Urinary bladder (tissue), 4 donors: Measurements from ENCODE around the gene ELP4. TPM values are rescaled to one million over a fixed set of nuclear protein-coding genes. Genes with fewer than 3 reads are reported as not detected.
"Not testable (repeated sequence)": the region's sequence is repeated elsewhere in the genome, so short reads cannot be mapped to it uniquely, and the experiment has no call there.

ENCODE experiments used
- DNase-seq: peaks from one replicate; pipeline ENCODE4 v3.0.0-alpha.2; 2015; ENCODE audit errors: extremely low spot score
- H3K27ac ChIP-seq: one replicate; pipeline ENCODE4 v1.5.1; 2013; ENCODE audit warnings: low read depth, mild to moderate bottlenecking, moderate library complexity
- H3K36me3 ChIP-seq: one replicate; pipeline ENCODE4 v1.6.1; 2013; ENCODE audit warnings: mild to moderate bottlenecking, moderate library complexity; ENCODE audit not compliant: insufficient read depth
- H3K4me1 ChIP-seq: one replicate; pipeline ENCODE4 v1.6.1; 2013; ENCODE audit warnings: mild to moderate bottlenecking, moderate library complexity; ENCODE audit not compliant: insufficient read depth
- H3K4me3 ChIP-seq: one replicate; pipeline ENCODE4 v1.5.1; 2013; ENCODE audit warnings: low read depth, low read length
- WGBS: extraction: QIAGEN DNeasy Blood & Tissue Kit; methylation state at CpG from one replicate; pipeline ENCODE4 v1.1.7; 2013; 5-methylcytosine and 5-hydroxymethylcytosine counted together
- polyA plus RNA-seq: library from polyadenylated mRNA; stranded (reverse); fragments of 200-250 nt; gene quantifications from one replicate; pipeline ENCODE4 v1.2.3, GENCODE V29; 2013
- total RNA-seq: library from RNA; depleted of rRNA; stranded (reverse); fragments of >200 nt; gene quantifications from one replicate; pipeline ENCODE4 v1.2.3, GENCODE V29; 2014
- donor health status: healthy with polysubstance abuse.
- donor health status: healthy.

ELP4 gene
- total and polyA plus RNA-seq, 2 donors: 13.7 to 66.1 TPM

GRCh38 chr11:31575764-31576163 is 66.2 kb downstream of the ELP4 start:
- 96% methylated on average over 3 of the region's 3 CpGs for WGBS
- H3K27ac ChIP-seq, DNase-seq: not testable (repeated sequence)

DNA sequence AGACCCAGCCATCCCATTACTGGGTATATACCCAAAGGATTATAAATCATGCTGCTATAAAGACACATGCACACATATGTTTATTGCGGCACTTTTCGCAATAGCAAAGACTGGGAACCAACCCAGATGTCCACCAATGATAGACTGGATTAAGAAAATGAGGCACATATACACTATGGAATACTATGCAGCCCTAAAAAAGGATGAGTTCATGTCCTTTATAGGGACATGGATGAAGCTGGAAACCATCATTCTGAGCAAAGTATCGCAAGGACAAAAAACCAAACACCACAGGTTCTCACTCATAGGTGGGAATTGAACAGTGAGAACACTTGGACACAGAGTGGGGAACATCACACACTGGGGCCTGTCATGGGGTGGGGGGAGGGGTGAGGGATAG is 69.8 kb downstream of the ELP4 start:
- DNase-seq, H3K4me3 ChIP-seq, H3K36me3 ChIP-seq, H3K4me1 ChIP-seq, H3K27ac ChIP-seq: not testable (repeated sequence)
- WGBS: 97% methylated on average over 3 of the region's 3 CpGs

More at GRCh38 chr11:31575764-31576163, 66.2 kb downstream of the ELP4 start:
- not testable (repeated sequence) for H3K4me3 ChIP-seq, H3K4me1 ChIP-seq, H3K36me3 ChIP-seq

GRCh38 chr11:31582697-31583096 is 73.1 kb downstream of the ELP4 start:
- no peaks in the 10 kb centered on the region for H3K36me3 ChIP-seq
- no peak for DNase-seq
- no peak overlapping the region for H3K4me3 ChIP-seq
- no peaks in the 10 kb centered on the region for H3K4me1 ChIP-seq
- WGBS: 64% methylated on average over 1 of the region's 1 CpG
- H3K27ac ChIP-seq: no peak overlapping the region

DNA sequence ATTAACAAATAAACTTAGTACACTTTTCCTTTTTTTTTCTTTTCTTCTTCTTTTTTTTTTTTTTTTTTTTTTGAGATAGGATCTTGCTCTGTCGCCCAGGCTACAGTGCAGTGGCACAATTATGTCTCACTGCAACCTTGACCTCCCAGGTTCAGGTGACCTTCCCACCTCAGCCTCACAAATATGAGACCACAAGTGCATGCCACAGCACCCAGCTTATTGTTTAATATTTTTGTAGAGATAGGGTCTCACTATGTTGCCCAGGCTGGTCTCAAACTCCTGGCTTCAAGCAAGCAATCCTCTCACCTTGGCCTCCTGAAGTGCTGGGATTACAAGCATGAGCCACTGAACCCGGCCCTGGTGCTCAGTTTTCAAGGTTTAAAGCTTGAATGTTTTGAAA is 88.9 kb downstream of the ELP4 start:
- no peak overlapping the region for H3K4me3 ChIP-seq
- H3K27ac ChIP-seq: no peak overlapping the region
- H3K36me3 ChIP-seq: no peaks in the 10 kb centered on the region
- no peaks in the 10 kb centered on the region for H3K4me1 ChIP-seq
- WGBS: 91% methylated on average over 2 of the region's 2 CpGs
- DNase-seq: no peak

DNA sequence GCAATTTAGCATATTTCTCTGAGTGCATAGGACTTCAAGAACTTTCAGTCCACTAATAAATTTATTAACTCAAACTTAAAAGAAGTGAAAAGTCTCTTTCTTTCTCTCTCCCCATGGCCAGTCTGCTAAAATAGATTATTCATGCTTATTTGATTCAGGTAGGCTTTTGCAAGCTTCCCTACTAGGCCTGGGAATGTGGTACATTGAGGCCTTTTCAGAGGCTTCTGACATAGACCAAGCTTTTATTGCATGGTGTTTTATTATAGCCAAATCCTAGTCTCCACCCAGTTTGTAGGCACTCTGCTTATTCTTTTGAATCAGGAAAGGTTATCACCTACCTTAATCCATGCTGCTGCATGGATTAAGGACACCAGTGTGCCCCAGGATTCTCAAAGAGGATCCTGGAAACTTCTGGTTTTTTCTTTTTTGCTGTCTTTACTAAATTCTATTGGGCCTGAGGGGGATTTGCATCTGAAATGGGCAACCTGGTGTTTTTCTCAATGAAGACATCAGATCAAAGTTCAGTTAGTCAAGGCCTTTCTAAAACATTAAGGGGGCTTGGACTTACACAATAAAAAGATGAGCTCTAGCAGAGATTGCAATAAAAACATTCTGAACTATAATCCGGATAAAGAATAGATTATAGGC is 92.2 kb downstream of the ELP4 start:
- no peak for DNase-seq
- 98% methylated on average over 1 of the region's 1 CpG for WGBS
- Histone ChIP-seq H3K4me3 (no peak overlapping the region), H3K4me1 (no peaks in the 10 kb centered on the region), H3K27ac (no peak overlapping the region), H3K36me3 (no peaks in the 10 kb centered on the region)

DNA sequence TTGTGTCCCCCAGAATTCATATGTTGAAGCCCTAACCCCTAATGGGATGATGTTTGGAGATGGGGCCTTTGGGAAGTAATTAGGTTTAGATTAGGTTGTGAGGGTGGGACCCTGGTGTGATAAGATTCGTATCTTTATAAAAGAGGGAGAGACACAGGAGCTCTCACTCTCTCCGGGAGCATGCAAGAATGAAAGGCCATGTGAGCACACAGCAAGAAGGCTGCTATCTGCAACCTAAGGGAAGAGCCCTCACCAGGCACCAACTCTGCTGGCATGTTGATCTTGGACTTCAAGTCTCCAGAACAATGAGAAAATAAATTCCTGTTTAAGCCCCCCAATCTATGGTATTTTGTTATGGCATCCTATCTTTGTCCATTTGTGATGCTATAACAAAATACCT is 97.3 kb downstream of the ELP4 start:
- Histone ChIP-seq H3K4me1 (no peaks in the 10 kb centered on the region), H3K27ac (no peak overlapping the region), H3K4me3 (no peak overlapping the region), H3K36me3 (no peaks in the 10 kb centered on the region)
- DNase-seq: no peak
- 90% methylated on average over 2 of the region's 2 CpGs for WGBS

DNA sequence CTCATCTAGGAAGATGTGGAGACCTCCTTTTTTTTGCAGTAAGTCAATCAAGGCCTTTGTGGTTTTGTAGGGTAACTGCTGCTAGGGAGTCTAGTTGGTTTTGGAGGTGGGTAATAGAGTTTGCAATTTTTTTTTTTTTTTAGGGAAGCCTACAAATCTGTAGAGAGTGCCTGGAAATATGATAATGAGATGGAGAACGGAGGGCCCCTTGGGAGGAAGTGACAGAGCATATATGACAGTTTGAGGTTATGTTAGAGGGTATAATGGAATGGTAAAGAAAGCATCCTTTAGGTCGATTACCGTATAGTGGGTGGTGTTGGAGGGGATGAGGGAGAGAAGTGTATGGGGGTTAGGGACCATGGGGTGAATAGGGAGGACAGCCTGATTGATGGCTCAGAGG is 98.3 kb downstream of the ELP4 start:
- no peak overlapping the region for H3K4me3 ChIP-seq
- 92% methylated on average over 3 of the region's 3 CpGs for WGBS

DNA sequence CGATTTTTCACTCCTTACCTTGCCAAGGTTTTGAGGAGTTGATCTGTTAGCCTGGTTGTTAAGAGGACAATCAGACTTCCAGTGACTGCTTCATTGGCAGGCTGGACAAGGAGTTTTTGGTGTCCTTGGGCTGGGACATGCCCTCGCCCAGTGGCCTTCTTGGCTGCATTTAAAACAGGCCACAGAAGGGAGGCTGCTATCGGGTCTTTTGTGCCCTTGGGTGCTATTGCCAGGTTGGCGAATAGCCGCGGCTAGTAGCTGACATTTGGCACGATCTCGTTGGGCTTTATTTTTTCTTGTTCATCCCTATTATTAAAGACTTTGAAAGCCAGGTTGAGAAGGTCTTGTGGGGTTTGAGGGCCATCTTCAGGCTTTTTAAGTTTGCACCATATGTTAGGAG is 99.4 kb downstream of the ELP4 start:
- Histone ChIP-seq H3K4me1 (no peaks in the 10 kb centered on the region), H3K36me3 (no peaks in the 10 kb centered on the region), H3K27ac (no peak overlapping the region), H3K4me3 (no peak overlapping the region)
- 97% methylated on average over 8 of the region's 8 CpGs for WGBS
- no peak for DNase-seq

More for the DNA sequence above, 98.3 kb downstream of the ELP4 start:
- no peak overlapping the region for H3K27ac ChIP-seq
- no peaks in the 10 kb centered on the region for H3K36me3 ChIP-seq
- DNase-seq: no peak
- no peaks in the 10 kb centered on the region for H3K4me1 ChIP-seq

- Histone ChIP-seq H3K36me3 (no peaks in the 10 kb centered on the region), H3K4me1 (no peaks in the 10 kb centered on the region)
These were observed 101.0 kb downstream of the ELP4 start for GRCh38 chr11:31610544-31610943.

GRCh38 chr11:31617246-31617645 is 107.7 kb downstream of the ELP4 start:
- no peak overlapping the region for H3K27ac ChIP-seq
- no peaks in the 10 kb centered on the region for H3K4me1 ChIP-seq
- DNase-seq: no peak
- no peaks in the 10 kb centered on the region for H3K36me3 ChIP-seq
- no peak overlapping the region for H3K4me3 ChIP-seq

More at GRCh38 chr11:31610544-31610943, 101.0 kb downstream of the ELP4 start:
- H3K27ac ChIP-seq: no peak overlapping the region
- H3K4me3 ChIP-seq: no peak overlapping the region
- DNase-seq: no peak

DNA sequence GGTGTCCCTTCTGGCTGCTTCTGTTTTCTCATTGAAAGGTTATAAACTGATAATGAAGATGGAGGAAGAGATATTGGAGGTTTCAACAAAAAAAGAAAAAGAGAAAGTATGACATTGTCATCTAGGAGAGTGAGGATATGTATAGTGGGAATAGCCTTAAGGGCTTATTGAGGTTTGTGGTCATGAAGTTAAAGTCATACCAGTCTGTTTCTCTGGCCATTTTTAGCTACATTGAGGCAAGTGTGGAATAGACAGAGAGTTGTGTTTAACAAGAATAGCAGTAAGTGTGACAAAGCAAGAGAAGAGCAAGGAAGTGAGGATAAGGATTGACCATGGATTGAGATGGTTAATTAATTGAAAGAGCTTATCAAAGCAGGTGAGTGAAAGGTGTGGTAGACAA is 110.4 kb downstream of the ELP4 start:
- H3K27ac ChIP-seq: no peak overlapping the region
- H3K4me1 ChIP-seq: no peaks in the 10 kb centered on the region
- H3K36me3 ChIP-seq: no peaks in the 10 kb centered on the region
- no peak for DNase-seq
- no peak overlapping the region for H3K4me3 ChIP-seq

GRCh38 chr11:31620434-31620833 is 110.9 kb downstream of the ELP4 start:
- no peaks in the 10 kb centered on the region for H3K4me1 ChIP-seq
- H3K27ac ChIP-seq: no peak overlapping the region
- H3K36me3 ChIP-seq: no peaks in the 10 kb centered on the region
- DNase-seq: no peak
- H3K4me3 ChIP-seq: no peak overlapping the region

DNA sequence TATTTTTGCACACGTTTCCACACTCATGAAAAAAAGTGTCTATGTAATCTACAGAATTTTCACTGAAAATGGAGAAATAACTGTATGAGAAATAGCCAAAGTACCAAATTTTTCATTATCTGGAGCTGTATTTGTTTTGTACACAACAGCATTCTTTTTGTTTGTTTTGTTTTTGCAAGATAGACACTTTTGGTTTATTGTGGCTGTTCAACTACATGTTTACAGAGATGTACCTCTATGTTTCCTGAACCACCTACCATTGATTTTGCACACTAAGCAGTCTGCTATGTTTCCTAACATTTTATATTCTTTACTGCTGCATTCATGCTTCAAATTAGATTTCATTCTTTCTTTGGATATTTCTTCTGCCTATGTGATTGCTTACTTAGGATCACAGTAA is 116.3 kb downstream of the ELP4 start:
- 81% methylated on average over 1 of the region's 1 CpG for WGBS
- Histone ChIP-seq H3K4me3 (no peak overlapping the region), H3K36me3 (no peaks in the 10 kb centered on the region), H3K4me1 (no peaks in the 10 kb centered on the region), H3K27ac (no peak overlapping the region)
- DNase-seq: no peak

DNA sequence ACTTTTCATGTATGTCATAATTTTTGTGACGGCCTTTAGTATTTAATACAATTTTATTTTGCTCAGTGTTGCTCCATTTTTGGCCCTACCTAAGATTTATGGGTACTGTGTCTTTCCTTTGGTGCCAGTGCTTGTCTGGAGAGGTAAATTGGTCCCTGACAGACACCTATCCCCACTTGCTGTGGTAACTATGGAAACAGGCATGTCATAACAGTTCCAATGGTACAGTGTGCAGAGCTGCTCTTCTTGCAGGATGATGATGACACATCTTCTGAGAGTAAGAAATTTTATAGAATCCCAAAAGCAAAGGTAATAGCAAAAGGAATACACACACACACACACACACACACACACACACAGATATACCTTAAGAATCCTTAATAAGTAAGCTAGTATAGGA is 118.5 kb downstream of the ELP4 start:
- H3K27ac ChIP-seq: no peak overlapping the region
- 92% methylated on average over 1 of the region's 1 CpG for WGBS
- H3K4me1 ChIP-seq: no peaks in the 10 kb centered on the region
- H3K36me3 ChIP-seq: no peaks in the 10 kb centered on the region
- DNase-seq: no peak
- H3K4me3 ChIP-seq: no peak overlapping the region

DNA sequence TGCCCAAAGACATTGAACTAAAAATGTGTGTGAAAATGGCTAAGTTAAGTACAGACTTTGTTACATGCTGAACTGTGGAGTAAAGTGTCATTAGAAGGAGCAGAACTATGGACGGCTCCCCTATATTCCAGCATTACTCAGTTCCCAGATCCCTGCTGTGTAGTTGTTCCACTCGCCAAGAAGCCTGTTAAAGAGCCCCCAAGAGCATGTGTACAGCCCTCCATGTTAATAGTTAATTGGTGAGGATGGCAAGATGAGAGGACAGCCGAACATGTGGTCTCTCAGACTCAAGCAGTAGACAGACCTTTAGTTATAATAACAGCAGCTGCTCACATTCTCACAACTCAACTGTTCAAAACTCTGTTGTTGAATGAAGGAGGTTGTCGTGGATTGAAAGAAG is 127.4 kb downstream of the ELP4 start:
- Histone ChIP-seq H3K4me3 (no peak overlapping the region), H3K36me3 (no peaks in the 10 kb centered on the region), H3K27ac (no peak overlapping the region), H3K4me1 (no peaks in the 10 kb centered on the region)
- 88% methylated on average over 4 of the region's 4 CpGs for WGBS
- DNase-seq: no peak
